ENCODE measurements around the gene CRYGB.
"Not testable (repeated sequence)": the region's sequence is repeated elsewhere in the genome, so short reads cannot be mapped to it uniquely, and the experiment has no call there.

The CRYGB gene

GRCh38 chr2:208118918-208119317 lies 27.0 kb downstream of the CRYGB start:
- H3K27me3 ChIP-seq (ENCODE audit: control insufficient read depth in 1 of 2, insufficient read depth in 2 of 2, low read length in 2 of 2) = no peaks in the 10 kb centered on the region
- H3K4me3 ChIP-seq (ENCODE audit: low read depth in 1 of 2, low read length in 2 of 2) = no peak overlapping the region
- no peaks in the 10 kb centered on the region for H3K9me3 ChIP-seq (ENCODE audit: control insufficient read depth in 1 of 2, low read length in 2 of 2)
- H3K9ac ChIP-seq (ENCODE audit: low read depth in 1 of 2, low read length in 2 of 2) = no peak overlapping the region
- peaks cover 3 to 5% of the 10 kb centered on the region in 2 donors for H3K4me1 ChIP-seq (ENCODE audit: control insufficient read depth in 1 of 2, insufficient read depth in 2 of 2, low read length in 2 of 2)
- H3K27ac ChIP-seq (ENCODE audit: low read depth, low read length) = no peak overlapping the region
- no peaks in the 10 kb centered on the region for H3K36me3 ChIP-seq (ENCODE audit: control insufficient read depth in 1 of 2, insufficient read depth in 2 of 2, low read length in 2 of 2)

GRCh38 chr2:208117390-208117789 lies 28.6 kb downstream of the CRYGB start:
- H3K4me1 ChIP-seq (ENCODE audit: control insufficient read depth in 1 of 2, insufficient read depth in 2 of 2, low read length in 2 of 2); H3K9ac ChIP-seq (ENCODE audit: low read depth in 1 of 2, low read length in 2 of 2); H3K27ac ChIP-seq (ENCODE audit: low read depth, low read length); H3K27me3 ChIP-seq (ENCODE audit: control insufficient read depth in 1 of 2, insufficient read depth in 2 of 2, low read length in 2 of 2); H3K4me3 ChIP-seq (ENCODE audit: low read depth in 1 of 2, low read length in 2 of 2); H3K36me3 ChIP-seq (ENCODE audit: control insufficient read depth in 1 of 2, insufficient read depth in 2 of 2, low read length in 2 of 2); H3K9me3 ChIP-seq (ENCODE audit: control insufficient read depth in 1 of 2, low read length in 2 of 2): not testable (repeated sequence)

GRCh38 chr2:208112969-208113368 lies 33.0 kb downstream of the CRYGB start:
- Histone ChIP-seq H3K27me3 (ENCODE audit: control insufficient read depth in 1 of 2, insufficient read depth in 2 of 2, low read length in 2 of 2) (no peaks in the 10 kb centered on the region), H3K27ac (ENCODE audit: low read depth, low read length) (no peak overlapping the region), H3K36me3 (ENCODE audit: control insufficient read depth in 1 of 2, insufficient read depth in 2 of 2, low read length in 2 of 2) (no peaks in the 10 kb centered on the region), H3K9ac (ENCODE audit: low read depth in 1 of 2, low read length in 2 of 2) (no peak overlapping the region), H3K4me3 (ENCODE audit: low read depth in 1 of 2, low read length in 2 of 2) (no peak overlapping the region), H3K9me3 (ENCODE audit: control insufficient read depth in 1 of 2, low read length in 2 of 2) (no peaks in the 10 kb centered on the region), H3K4me1 (ENCODE audit: control insufficient read depth in 1 of 2, insufficient read depth in 2 of 2, low read length in 2 of 2) (peaks cover 3 to 5% of the 10 kb centered on the region in 2 donors)

GRCh38 chr2:208112273-208112745 lies 33.6 kb downstream of the CRYGB start:
- not testable (repeated sequence) for H3K27ac ChIP-seq (ENCODE audit: low read depth, low read length); H3K36me3 ChIP-seq (ENCODE audit: control insufficient read depth in 1 of 2, insufficient read depth in 2 of 2, low read length in 2 of 2); H3K9ac ChIP-seq (ENCODE audit: low read depth in 1 of 2, low read length in 2 of 2); H3K4me3 ChIP-seq (ENCODE audit: low read depth in 1 of 2, low read length in 2 of 2); H3K9me3 ChIP-seq (ENCODE audit: control insufficient read depth in 1 of 2, low read length in 2 of 2); H3K27me3 ChIP-seq (ENCODE audit: control insufficient read depth in 1 of 2, insufficient read depth in 2 of 2, low read length in 2 of 2); H3K4me1 ChIP-seq (ENCODE audit: control insufficient read depth in 1 of 2, insufficient read depth in 2 of 2, low read length in 2 of 2)

- Histone ChIP-seq H3K36me3 (ENCODE audit: control insufficient read depth in 1 of 2, insufficient read depth in 2 of 2, low read length in 2 of 2) (no peaks in the 10 kb centered on the region), H3K27ac (ENCODE audit: low read depth, low read length) (no peak overlapping the region)
These were observed 42.3 kb downstream of the CRYGB start for GRCh38 chr2:208103616-208104015.

GRCh38 chr2:208101716-208102631 lies 44.0 kb downstream of the CRYGB start:
- H3K27ac ChIP-seq (ENCODE audit: low read depth, low read length) = no peak overlapping the region
- no peaks in the 10 kb centered on the region for H3K9me3 ChIP-seq (ENCODE audit: control insufficient read depth in 1 of 2, low read length in 2 of 2)
- no peaks in the 10 kb centered on the region for H3K36me3 ChIP-seq (ENCODE audit: control insufficient read depth in 1 of 2, insufficient read depth in 2 of 2, low read length in 2 of 2)
- no peaks in the 10 kb centered on the region for H3K27me3 ChIP-seq (ENCODE audit: control insufficient read depth in 1 of 2, insufficient read depth in 2 of 2, low read length in 2 of 2)
- no peak overlapping the region for H3K4me3 ChIP-seq (ENCODE audit: low read depth in 1 of 2, low read length in 2 of 2)
- no peak overlapping the region for H3K9ac ChIP-seq (ENCODE audit: low read depth in 1 of 2, low read length in 2 of 2)
- no peaks in the 10 kb centered on the region for H3K4me1 ChIP-seq (ENCODE audit: control insufficient read depth in 1 of 2, insufficient read depth in 2 of 2, low read length in 2 of 2)

More at GRCh38 chr2:208103616-208104015, 42.3 kb downstream of the CRYGB start:
- no peak overlapping the region for H3K9ac ChIP-seq (ENCODE audit: low read depth in 1 of 2, low read length in 2 of 2)
- no peak overlapping the region for H3K4me3 ChIP-seq (ENCODE audit: low read depth in 1 of 2, low read length in 2 of 2)
- H3K9me3 ChIP-seq (ENCODE audit: control insufficient read depth in 1 of 2, low read length in 2 of 2) = no peaks in the 10 kb centered on the region
- H3K27me3 ChIP-seq (ENCODE audit: control insufficient read depth in 1 of 2, insufficient read depth in 2 of 2, low read length in 2 of 2) = no peaks in the 10 kb centered on the region
- no peaks in the 10 kb centered on the region for H3K4me1 ChIP-seq (ENCODE audit: control insufficient read depth in 1 of 2, insufficient read depth in 2 of 2, low read length in 2 of 2)

- Histone ChIP-seq H3K36me3 (ENCODE audit: control insufficient read depth in 1 of 2, insufficient read depth in 2 of 2, low read length in 2 of 2) (no peaks in the 10 kb centered on the region), H3K9me3 (ENCODE audit: control insufficient read depth in 1 of 2, low read length in 2 of 2) (no peaks in the 10 kb centered on the region), H3K9ac (ENCODE audit: low read depth in 1 of 2, low read length in 2 of 2) (no peak overlapping the region), H3K27me3 (ENCODE audit: control insufficient read depth in 1 of 2, insufficient read depth in 2 of 2, low read length in 2 of 2) (no peaks in the 10 kb centered on the region), H3K27ac (ENCODE audit: low read depth, low read length) (no peak overlapping the region), H3K4me3 (ENCODE audit: low read depth in 1 of 2, low read length in 2 of 2) (no peak overlapping the region), H3K4me1 (ENCODE audit: control insufficient read depth in 1 of 2, insufficient read depth in 2 of 2, low read length in 2 of 2) (no peaks in the 10 kb centered on the region)
These were observed 46.1 kb downstream of the CRYGB start for GRCh38 chr2:208099682-208100470.

GRCh38 chr2:208098701-208099100 lies 47.3 kb downstream of the CRYGB start:
- not testable (repeated sequence) for H3K27ac ChIP-seq (ENCODE audit: low read depth, low read length); H3K4me3 ChIP-seq (ENCODE audit: low read depth in 1 of 2, low read length in 2 of 2); H3K36me3 ChIP-seq (ENCODE audit: control insufficient read depth in 1 of 2, insufficient read depth in 2 of 2, low read length in 2 of 2); H3K9me3 ChIP-seq (ENCODE audit: control insufficient read depth in 1 of 2, low read length in 2 of 2); H3K4me1 ChIP-seq (ENCODE audit: control insufficient read depth in 1 of 2, insufficient read depth in 2 of 2, low read length in 2 of 2); H3K9ac ChIP-seq (ENCODE audit: low read depth in 1 of 2, low read length in 2 of 2); H3K27me3 ChIP-seq (ENCODE audit: control insufficient read depth in 1 of 2, insufficient read depth in 2 of 2, low read length in 2 of 2)

- H3K27me3 ChIP-seq (ENCODE audit: control insufficient read depth in 1 of 2, insufficient read depth in 2 of 2, low read length in 2 of 2) = no peaks in the 10 kb centered on the region
- H3K4me1 ChIP-seq (ENCODE audit: control insufficient read depth in 1 of 2, insufficient read depth in 2 of 2, low read length in 2 of 2) = no peaks in the 10 kb centered on the region
- no peaks in the 10 kb centered on the region for H3K9me3 ChIP-seq (ENCODE audit: control insufficient read depth in 1 of 2, low read length in 2 of 2)
- no peak overlapping the region for H3K27ac ChIP-seq (ENCODE audit: low read depth, low read length)
- H3K4me3 ChIP-seq (ENCODE audit: low read depth in 1 of 2, low read length in 2 of 2) = no peak overlapping the region
- no peak overlapping the region for H3K9ac ChIP-seq (ENCODE audit: low read depth in 1 of 2, low read length in 2 of 2)
- no peaks in the 10 kb centered on the region for H3K36me3 ChIP-seq (ENCODE audit: control insufficient read depth in 1 of 2, insufficient read depth in 2 of 2, low read length in 2 of 2)
These were observed 47.7 kb downstream of the CRYGB start for GRCh38 chr2:208098267-208098666.

- Histone ChIP-seq H3K27me3 (ENCODE audit: control insufficient read depth in 1 of 2, insufficient read depth in 2 of 2, low read length in 2 of 2) (no peaks in the 10 kb centered on the region), H3K36me3 (ENCODE audit: control insufficient read depth in 1 of 2, insufficient read depth in 2 of 2, low read length in 2 of 2) (no peaks in the 10 kb centered on the region), H3K27ac (ENCODE audit: low read depth, low read length) (no peak overlapping the region), H3K9ac (ENCODE audit: low read depth in 1 of 2, low read length in 2 of 2) (no peak overlapping the region), H3K4me1 (ENCODE audit: control insufficient read depth in 1 of 2, insufficient read depth in 2 of 2, low read length in 2 of 2) (no peaks in the 10 kb centered on the region), H3K4me3 (ENCODE audit: low read depth in 1 of 2, low read length in 2 of 2) (no peak overlapping the region), H3K9me3 (ENCODE audit: control insufficient read depth in 1 of 2, low read length in 2 of 2) (no peaks in the 10 kb centered on the region)
These were observed 48.2 kb downstream of the CRYGB start for GRCh38 chr2:208097801-208098200.
